ENCODE measurements around the gene GPR143.
A peak's percentile ranks its signal among the peaks of the same experiment; 100 is the strongest.
"Not testable (repeated sequence)": the region's sequence is repeated elsewhere in the genome, so short reads cannot be mapped to it uniquely, and the experiment has no call there.

The GPR143 gene

GRCh38 chrX:9768321-9768839 is 2.7 kb upstream of the GPR143 start:
- not testable (repeated sequence) for DNase-seq (ENCODE audit: low read depth in 2 of 2)

- DNase-seq (ENCODE audit: low read depth in 2 of 2) = no peak
Observed at GRCh38 chrX:9767375-9767774, 1.7 kb upstream of the GPR143 start.

- DNase-seq (ENCODE audit: low read depth in 2 of 2) = no peak
Observed at GRCh38 chrX:9765072-9765736, 443 bp downstream of the GPR143 start.

GRCh38 chrX:9759337-9759736 is 6.3 kb downstream of the GPR143 start:
- DNase-seq (ENCODE audit: low read depth in 2 of 2) = no peak

DNA sequence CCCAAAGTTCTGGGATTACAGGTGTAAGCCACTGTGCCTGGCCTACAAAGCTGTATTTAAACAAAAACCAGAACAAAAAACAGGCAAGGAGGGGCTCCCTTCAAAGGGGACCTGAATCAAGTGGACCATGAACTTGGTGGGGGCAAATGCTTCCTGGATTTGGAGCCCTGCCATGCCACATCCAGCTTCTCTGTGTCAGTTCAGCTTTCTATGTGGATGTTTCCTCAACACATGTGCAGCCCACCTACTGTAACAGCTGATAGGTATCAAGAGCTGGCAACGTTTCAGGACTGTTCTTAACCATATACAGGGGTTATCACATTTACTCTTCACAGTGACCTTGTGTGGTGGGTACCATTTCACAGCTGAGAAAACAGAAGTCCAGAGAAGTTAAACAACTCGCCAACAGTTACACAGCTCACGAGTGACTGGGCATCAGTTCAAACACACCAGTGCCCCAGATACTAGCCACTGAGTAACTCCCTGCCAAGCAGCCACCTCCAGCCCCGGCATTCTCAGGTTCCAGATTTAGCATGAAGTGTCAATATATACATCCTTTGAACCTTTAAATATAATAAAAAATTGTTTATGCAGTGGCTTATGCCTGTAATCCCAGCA is 7.5 kb downstream of the GPR143 start:
- no peak for DNase-seq (ENCODE audit: low read depth in 2 of 2)

DNA sequence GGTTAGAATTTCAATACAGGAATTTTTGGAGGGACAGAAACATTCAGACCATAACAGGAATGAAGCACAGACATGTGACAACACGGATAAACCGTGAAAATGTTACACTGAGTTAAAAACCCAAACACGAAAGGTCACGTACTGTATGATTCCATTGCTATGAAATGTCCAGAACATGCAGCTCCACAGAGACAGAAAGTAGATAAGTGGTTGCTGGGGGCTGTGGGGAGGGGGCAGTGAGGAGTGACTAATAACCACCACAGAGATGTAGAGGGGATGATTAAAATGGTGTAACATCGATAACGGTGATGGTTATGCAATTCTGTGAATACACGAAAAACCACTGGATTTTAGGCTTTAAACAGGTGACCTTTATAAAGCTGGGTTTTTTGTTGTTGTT is 8.3 kb downstream of the GPR143 start:
- no peak for DNase-seq (ENCODE audit: low read depth in 2 of 2)

DNA sequence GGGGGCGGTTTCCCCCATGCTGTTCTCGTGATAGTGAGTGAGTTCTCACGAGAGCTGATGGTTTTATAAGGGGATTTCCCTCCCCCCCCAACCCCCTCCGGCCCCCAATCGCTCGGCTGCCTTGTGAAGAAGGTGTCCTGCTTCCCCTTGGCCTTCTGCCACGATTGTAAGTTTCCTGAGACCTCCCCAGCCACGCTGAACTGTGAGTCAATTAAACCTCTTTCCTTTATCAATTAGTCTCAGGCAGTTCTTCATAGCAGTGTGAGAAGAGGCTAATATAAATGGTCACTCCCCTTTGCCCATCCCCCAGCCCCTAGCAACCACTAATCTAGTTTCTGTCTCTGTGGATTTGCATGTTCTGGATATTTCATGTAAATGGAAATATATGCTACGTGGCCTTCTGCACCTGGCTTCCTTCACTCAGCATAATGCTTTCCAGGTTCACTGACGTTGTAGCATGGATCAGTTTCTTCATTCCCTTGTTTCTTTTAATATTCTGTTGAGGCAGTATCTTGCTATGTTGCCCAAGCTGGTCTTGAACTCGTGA is 16.4 kb downstream of the GPR143 start:
- no peak for DNase-seq (ENCODE audit: low read depth in 2 of 2)

GRCh38 chrX:9747644-9748043 is 18.0 kb downstream of the GPR143 start:
- DNase-seq (ENCODE audit: low read depth in 2 of 2) = no peak

DNA sequence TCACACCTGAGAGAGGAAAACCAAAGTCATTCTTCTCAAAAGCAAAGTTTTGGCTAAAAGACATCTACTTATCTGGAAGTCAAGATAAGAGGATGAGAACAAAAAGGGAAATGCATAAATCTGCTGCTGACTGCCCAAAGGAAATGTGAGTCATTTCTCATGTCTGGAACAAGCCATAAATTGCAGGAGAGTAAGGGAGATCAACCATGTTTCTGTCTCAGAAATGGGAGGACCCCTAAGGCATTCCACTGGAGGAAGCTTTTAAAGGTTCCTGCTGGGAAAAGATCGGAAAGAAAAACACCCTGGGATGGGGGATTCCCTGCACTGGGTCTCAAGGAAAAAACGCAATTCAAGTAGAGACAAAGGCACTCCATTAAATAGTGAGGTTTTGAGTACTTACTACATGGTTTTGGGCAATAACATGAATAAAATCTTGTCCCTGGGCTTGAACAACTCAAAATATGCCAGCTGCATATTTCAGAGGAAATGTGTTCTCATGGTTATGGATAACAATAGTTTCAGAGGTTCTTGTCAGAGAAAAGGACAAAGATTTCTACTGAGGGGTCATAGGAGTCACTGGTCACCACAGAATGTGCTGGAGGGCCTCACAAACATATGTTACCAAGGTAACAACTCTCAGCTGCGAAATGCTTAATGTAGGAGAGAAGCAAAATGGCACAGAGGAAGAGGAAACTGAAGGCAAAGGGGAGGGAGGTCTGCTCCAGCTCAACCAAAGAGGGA is 19.3 kb downstream of the GPR143 start:
- no peak for DNase-seq (ENCODE audit: low read depth in 2 of 2)

GRCh38 chrX:9745417-9746115 is 20.1 kb downstream of the GPR143 start:
- no peak for DNase-seq (ENCODE audit: low read depth in 2 of 2)

DNA sequence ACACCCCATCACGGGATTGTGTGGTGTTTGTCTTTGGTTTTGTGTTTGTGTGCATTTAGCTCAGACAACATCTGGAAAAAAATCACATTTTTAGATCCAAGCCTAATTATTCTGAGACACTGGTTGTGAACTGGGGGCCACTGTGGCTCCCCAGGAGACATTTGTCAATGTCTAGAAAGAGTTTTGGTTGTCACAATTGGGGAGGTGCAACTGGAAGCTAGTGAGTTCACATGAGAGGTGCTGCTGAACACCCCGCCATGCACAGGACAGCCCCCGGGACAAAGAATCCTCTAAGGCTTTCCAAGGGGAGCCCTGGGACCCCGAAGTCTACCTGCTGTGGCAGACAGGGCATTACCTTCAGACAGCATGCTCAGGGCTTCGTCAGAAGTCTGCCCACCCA is 26.5 kb downstream of the GPR143 start:
- no peak for DNase-seq (ENCODE audit: low read depth in 2 of 2)

DNA sequence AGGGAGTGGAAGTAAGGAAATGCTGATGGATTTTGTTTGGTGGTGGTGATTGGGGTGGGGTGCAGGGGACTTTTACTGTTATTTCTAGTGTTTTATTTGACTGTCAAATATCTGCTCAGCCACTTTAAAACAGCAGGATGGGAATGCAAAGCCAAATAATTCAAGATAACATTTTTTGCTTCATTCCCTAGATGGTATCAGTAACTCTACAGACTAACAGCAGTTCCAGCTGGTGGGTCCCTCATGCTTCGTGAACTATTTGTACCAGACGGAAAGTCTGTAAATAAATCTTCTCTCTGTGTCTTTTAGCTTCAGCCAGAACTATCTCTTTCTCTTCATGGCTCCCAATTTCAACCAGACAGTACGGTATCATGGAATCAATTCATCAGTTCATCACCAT is 27.5 kb downstream of the GPR143 start:
- DNase-seq (ENCODE audit: low read depth in 2 of 2) = no peak

GRCh38 chrX:9737363-9737762 is 28.3 kb downstream of the GPR143 start:
- no peak for DNase-seq (ENCODE audit: low read depth in 2 of 2)

- DNase-seq (ENCODE audit: low read depth in 2 of 2) = no peak
Observed at GRCh38 chrX:9730752-9731151, 34.9 kb downstream of the GPR143 start.

GRCh38 chrX:9730078-9730477 is 35.6 kb downstream of the GPR143 start:
- no peak for DNase-seq (ENCODE audit: low read depth in 2 of 2)

DNA sequence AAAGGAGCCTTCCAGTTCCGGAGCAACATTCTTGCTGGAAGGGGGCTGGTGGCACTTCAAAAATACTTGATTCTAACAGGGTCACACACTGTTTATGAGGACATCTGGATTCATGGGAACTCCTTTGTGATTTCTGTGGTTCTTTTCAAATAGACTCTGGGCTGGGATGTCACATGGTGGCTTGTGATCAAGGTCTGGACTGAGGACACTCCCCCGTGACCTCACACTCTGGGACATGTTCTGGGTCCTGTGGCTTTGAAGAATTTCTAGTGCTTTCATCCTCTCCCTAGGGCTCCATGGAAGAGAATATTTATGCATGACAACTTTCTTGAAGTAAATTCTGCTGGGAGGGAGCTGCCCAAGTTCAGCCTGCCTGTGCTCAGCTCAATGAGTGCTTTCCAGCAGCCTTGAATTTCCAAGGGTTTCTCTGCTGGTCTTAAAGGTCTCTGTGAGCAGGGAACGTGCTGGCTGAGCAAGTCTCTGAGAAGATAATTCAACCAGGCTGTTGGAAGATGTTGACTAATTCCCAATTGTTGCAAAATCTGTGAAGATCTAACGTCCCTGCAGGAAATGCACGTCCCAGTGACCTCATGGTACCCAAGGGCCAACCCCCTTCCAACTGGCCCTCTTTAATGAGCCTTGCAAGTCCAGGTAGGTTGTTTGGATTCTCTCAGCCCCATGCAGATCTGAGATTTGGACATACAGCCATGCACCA is 36.3 kb downstream of the GPR143 start:
- DNase-seq (ENCODE audit: low read depth in 2 of 2) = no peak

GRCh38 chrX:9728261-9728660 is 37.4 kb downstream of the GPR143 start:
- DNase-seq (ENCODE audit: low read depth in 2 of 2) = no peak

- DNase-seq (ENCODE audit: low read depth in 2 of 2) = no peak
Observed at GRCh38 chrX:9724711-9725110, 40.9 kb downstream of the GPR143 start.

DNA sequence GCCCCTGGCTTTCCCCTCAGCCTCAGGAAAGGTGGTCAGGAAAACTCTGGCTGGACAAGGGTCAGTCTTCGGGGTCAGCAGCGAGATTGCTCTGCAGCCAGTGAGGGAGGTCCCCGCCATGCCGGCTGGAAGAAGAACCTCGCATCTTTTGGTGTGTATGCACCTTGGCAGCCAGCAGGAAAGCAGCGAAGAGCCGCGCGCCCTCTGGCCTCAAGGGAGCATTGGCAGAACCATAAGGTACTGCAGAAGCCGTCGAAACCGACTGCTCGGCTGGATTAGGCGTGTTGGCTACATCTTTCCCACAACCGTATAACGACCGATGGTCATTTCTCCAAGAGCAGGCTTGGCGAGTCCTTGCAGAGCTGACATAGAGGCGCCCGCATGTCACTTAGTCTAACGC is 48.3 kb downstream of the GPR143 start:
- DNase-seq (ENCODE audit: low read depth in 2 of 2) = no peak

DNA sequence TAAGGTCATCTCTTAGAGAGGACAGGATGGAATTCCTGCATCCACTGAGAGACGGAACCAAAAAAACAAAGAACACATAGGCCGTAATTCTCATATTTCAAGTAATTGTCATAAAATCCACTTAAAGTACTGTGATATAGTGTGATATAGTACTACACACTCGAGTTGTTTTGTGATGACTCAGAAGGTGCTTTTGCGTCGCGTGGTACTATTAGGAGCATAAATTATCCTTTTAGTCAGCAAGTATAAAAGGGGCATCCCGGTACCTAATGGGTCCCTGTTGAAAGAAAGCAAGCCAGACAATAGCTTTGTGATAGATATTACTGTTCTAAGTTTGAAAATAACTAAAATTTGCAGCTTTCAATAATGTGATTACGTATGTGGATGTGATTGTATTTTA is 55.3 kb downstream of the GPR143 start:
- DNase-seq (ENCODE audit: low read depth in 2 of 2) = no peak

GRCh38 chrX:9708923-9709553 is 56.6 kb downstream of the GPR143 start:
- DNase-seq (ENCODE audit: low read depth in 2 of 2) = peak; percentile 71
